OCI-LY7 (cell line): ENCODE results near the gene USP25.

ENCODE experiments used
- CTCF ChIP-seq: fragments of 200-600 bp; sonication (generic); conservative IDR thresholded peaks from 2 replicates; pipeline ENCODE4 v1.5.1; 2014; ENCODE audit warnings: mild to moderate bottlenecking, antibody characterized with exemption, low read length, moderate library complexity, mixed read lengths
- EZH2phosphoT487 ChIP-seq: fragments of 200-600 bp; sonication (generic); IDR thresholded peaks from 2 replicates; pipeline ENCODE4 v1.6.1; 2018; ENCODE audit warnings: low read depth, borderline replicate concordance, mild to moderate bottlenecking, mixed run types, antibody characterized with exemption, low read length, moderate library complexity, mixed read lengths

- TF ChIP-seq CTCF (no peak), EZH2phosphoT487 (no peak)
Measured at GRCh38 chr21:15774590-15774989, 44.8 kb downstream of the USP25 start.
